Panc1 (cell line): ENCODE results near the gene DEDD. TPM values are rescaled to one million over a fixed set of nuclear protein-coding genes. Genes with fewer than 3 reads are reported as not detected.

Experiments
- ATAC-seq: fragments of 200-7000 bp; cut with Tn5 transposase; 2 replicates; pipeline ENCODE4 v1.9.1; 2020; ENCODE audit warnings: mild to moderate bottlenecking, moderate library complexity
- BruUV-seq: library from RNA; stranded (reverse); fragments of 400-500 nt; replicated peaks from 2 replicates; lab custom pipeline; 2021; lab: Mats Ljungman, UMichigan
- CTCF ChIA-PET: fragments of 300-600 bp; sonication (Branson Sonifier 250); formaldehyde crosslinking; loops from one replicate; lab custom pipeline; 2022; ENCODE audit warnings: antibody characterized with exemption; lab: Charles Lee
- POLR2A ChIA-PET: fragments of 300-600 bp; sonication (Branson Sonifier 250); formaldehyde crosslinking; loops from one replicate; lab custom pipeline; 2022; ENCODE audit warnings: antibody characterized with exemption; lab: Charles Lee
- DNase-seq: peaks from one replicate; pipeline ENCODE4 v3.0.0-alpha.2; 2010; ENCODE audit warnings: low read depth, low spot score
- H3K27ac ChIP-seq: 2 replicates; pipeline ENCODE4 v1.5.1; 2011; ENCODE audit warnings: mild to moderate bottlenecking, low read length, inconsistent platforms
- H3K27me3 ChIP-seq: fragments of 200-500 bp; sonication (Bioruptor generic); 2 replicates; pipeline ENCODE4 v1.6.0; 2014; ENCODE audit warnings: low read length, inconsistent platforms; ENCODE audit not compliant: control insufficient read depth, insufficient read depth
- H3K36me3 ChIP-seq: fragments of 200-500 bp; sonication (Bioruptor generic); 2 replicates; pipeline ENCODE4 v1.5.1; 2014; ENCODE audit warnings: inconsistent platforms, mild to moderate bottlenecking, low read length, moderate library complexity; ENCODE audit not compliant: control insufficient read depth, insufficient read depth
- H3K4me1 ChIP-seq: 2 replicates; pipeline ENCODE4 v1.5.1; 2011; ENCODE audit warnings: inconsistent platforms, mild to moderate bottlenecking, low read length, moderate library complexity; ENCODE audit not compliant: control insufficient read depth, insufficient read depth
- H3K4me3 ChIP-seq, 2 experiments: 2 replicates each; pipeline ENCODE4 v1.5.1; 2011 to 2012; ENCODE audit warnings: low read depth in 2 of 2, low read length in 2 of 2, mild to moderate bottlenecking in 2 of 2, inconsistent platforms in 1 of 2, moderate library complexity in 1 of 2
- H3K9me3 ChIP-seq: fragments of 200-500 bp; sonication (Bioruptor generic); 2 replicates; pipeline ENCODE4 v1.5.1; 2014; ENCODE audit warnings: low read depth, mild to moderate bottlenecking, inconsistent platforms, low read length, moderate library complexity; ENCODE audit not compliant: control insufficient read depth, insufficient read depth
- POLR2AphosphoS5 ChIP-seq: IDR thresholded peaks from 2 replicates; pipeline ENCODE4 v1.6.1; 2012; ENCODE audit warnings: mild to moderate bottlenecking, low read depth, low read length, moderate library complexity
- SIN3A ChIP-seq: IDR thresholded peaks from 2 replicates; pipeline ENCODE4 v1.6.1; 2012; ENCODE audit warnings: low read depth, mild to moderate bottlenecking, low read length, moderate library complexity, borderline replicate concordance; ENCODE audit not compliant: insufficient read depth
- TCF7L2 ChIP-seq: IDR thresholded peaks from 2 replicates; pipeline ENCODE4 v1.6.1; 2011; ENCODE audit warnings: mild to moderate bottlenecking, low read depth, low read length, inconsistent platforms
- in situ Hi-C: cut with HindIII; loops from 2 replicates; pipeline ENCODE4 v1.10.0; 2016; ENCODE audit warnings: low sequenced_read_pairs, low pct_unique_long_range_greater_than_20kb
- intact Hi-C: fragments of 100-400 bp; cut with micrococcal nuclease; formaldehyde crosslinking; loops from one replicate; pipeline ENCODE4 v1.10.0; 2022; ENCODE audit not compliant: unreplicated experiment
- total RNA-seq: library from RNA; stranded (reverse); gene quantifications from one replicate; pipeline ENCODE4 v1.2.1, GENCODE V29; 2021; ENCODE audit not compliant: unreplicated experiment
- TF ChIP-seq, protein P1 (sequence below), 2 experiments: IDR thresholded peaks; 2 replicates each; pipeline ENCODE4 v1.6.1; 2011 to 2012; ENCODE audit warnings: low read depth in 2 of 2, control low read depth in 1 of 2, low read length in 1 of 2, mild to moderate bottlenecking in 1 of 2, moderate library complexity in 1 of 2; ENCODE audit not compliant: insufficient read depth in 1 of 2
- TF ChIP-seq, protein P2 (sequence below): fragments of 450-650 bp; IDR thresholded peaks from 2 replicates; pipeline ENCODE4 v1.5.1; 2017; ENCODE audit warnings: mild to moderate bottlenecking

Gene DEDD
- total RNA-seq, 1 experiment from 2014 or later: 42.5 TPM

DNA sequence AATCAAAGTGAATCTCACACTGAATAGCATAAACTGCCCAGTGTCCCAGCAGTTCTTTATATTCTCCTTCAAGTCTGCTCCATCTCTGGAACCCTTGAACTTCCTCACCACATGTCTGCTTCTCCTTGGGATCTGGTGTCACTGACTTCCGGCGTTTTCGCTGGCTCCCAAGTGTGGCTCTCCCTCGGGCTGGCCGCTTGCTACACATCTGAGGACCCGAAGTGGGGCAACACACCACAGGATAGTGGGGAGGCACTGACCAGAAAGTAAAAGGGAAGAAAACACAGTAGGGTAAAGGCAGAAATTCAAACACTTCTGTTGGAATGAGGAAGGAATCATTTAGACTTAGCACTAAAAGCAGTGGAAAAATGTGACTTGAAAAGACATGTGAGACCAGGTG lies 9.5 kb downstream of the DEDD start:
- H3K4me1 ChIP-seq: peaks cover 18% of the 10 kb centered on the region
- H3K4me3 ChIP-seq: no peak overlapping the region
- DNase-seq (no peak), ATAC-seq (no peak)
- no TSS peak for BruUV-seq
- no peaks in the 10 kb centered on the region for H3K9me3 ChIP-seq
- in situ Hi-C loops (no loop called here), intact Hi-C loops (no loop called here)
- H3K36me3 ChIP-seq: peaks cover 21% of the 10 kb centered on the region
- TF ChIP-seq TCF7L2: no peak
- TF ChIP-seq POLR2AphosphoS5: no peak
- TF ChIP-seq, protein P1, sequence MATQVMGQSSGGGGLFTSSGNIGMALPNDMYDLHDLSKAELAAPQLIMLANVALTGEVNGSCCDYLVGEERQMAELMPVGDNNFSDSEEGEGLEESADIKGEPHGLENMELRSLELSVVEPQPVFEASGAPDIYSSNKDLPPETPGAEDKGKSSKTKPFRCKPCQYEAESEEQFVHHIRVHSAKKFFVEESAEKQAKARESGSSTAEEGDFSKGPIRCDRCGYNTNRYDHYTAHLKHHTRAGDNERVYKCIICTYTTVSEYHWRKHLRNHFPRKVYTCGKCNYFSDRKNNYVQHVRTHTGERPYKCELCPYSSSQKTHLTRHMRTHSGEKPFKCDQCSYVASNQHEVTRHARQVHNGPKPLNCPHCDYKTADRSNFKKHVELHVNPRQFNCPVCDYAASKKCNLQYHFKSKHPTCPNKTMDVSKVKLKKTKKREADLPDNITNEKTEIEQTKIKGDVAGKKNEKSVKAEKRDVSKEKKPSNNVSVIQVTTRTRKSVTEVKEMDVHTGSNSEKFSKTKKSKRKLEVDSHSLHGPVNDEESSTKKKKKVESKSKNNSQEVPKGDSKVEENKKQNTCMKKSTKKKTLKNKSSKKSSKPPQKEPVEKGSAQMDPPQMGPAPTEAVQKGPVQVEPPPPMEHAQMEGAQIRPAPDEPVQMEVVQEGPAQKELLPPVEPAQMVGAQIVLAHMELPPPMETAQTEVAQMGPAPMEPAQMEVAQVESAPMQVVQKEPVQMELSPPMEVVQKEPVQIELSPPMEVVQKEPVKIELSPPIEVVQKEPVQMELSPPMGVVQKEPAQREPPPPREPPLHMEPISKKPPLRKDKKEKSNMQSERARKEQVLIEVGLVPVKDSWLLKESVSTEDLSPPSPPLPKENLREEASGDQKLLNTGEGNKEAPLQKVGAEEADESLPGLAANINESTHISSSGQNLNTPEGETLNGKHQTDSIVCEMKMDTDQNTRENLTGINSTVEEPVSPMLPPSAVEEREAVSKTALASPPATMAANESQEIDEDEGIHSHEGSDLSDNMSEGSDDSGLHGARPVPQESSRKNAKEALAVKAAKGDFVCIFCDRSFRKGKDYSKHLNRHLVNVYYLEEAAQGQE (IDR thresholded peaks at IDR 0.05; ENCODE audit: insufficient read depth in 1 of 2, low read depth in 2 of 2, low read length in 1 of 2): no peak
- TF ChIP-seq, protein P2, sequence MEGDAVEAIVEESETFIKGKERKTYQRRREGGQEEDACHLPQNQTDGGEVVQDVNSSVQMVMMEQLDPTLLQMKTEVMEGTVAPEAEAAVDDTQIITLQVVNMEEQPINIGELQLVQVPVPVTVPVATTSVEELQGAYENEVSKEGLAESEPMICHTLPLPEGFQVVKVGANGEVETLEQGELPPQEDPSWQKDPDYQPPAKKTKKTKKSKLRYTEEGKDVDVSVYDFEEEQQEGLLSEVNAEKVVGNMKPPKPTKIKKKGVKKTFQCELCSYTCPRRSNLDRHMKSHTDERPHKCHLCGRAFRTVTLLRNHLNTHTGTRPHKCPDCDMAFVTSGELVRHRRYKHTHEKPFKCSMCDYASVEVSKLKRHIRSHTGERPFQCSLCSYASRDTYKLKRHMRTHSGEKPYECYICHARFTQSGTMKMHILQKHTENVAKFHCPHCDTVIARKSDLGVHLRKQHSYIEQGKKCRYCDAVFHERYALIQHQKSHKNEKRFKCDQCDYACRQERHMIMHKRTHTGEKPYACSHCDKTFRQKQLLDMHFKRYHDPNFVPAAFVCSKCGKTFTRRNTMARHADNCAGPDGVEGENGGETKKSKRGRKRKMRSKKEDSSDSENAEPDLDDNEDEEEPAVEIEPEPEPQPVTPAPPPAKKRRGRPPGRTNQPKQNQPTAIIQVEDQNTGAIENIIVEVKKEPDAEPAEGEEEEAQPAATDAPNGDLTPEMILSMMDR: no peak
- no peak for TF ChIP-seq SIN3A
- POLR2A ChIA-PET: no interaction called here
- CTCF ChIA-PET: no interaction called here
- H3K27me3 ChIP-seq: no peaks in the 10 kb centered on the region
- H3K27ac ChIP-seq: no peak overlapping the region

DNA sequence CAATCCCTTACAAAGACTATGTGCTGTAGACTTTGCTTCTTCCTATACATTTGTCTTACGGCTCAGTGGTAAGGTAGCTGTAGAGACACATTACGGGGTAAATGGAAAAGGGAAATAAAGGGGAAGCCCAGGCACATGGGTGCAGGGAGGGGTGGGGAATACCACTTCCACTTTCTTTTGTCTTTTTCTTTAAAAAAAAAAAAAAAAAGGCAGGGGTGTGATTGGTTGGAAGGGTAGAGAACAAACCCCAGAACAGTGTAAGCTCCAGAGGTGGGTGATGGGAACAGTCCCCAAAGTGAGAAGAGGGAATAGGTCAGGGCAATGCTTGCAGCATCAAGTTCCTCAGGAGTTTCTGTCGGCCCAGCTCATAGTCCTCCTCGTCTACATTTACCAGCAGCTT lies 10.6 kb downstream of the DEDD start:
- POLR2A ChIA-PET: interaction anchor here (0.5 to 0.6 kb wide), 3 partner anchors 32 to 36 kb away, joined by 3 to 6 read pairs (median 3); partner anchors contain the start of gene UFC1
- in situ Hi-C loops: no loop called here

More for the DNA sequence above, 10.6 kb downstream of the DEDD start:
- ATAC-seq: no peak
- intact Hi-C loops: no loop called here
- Histone ChIP-seq H3K4me1 (peaks cover 18% of the 10 kb centered on the region), H3K27me3 (no peaks in the 10 kb centered on the region), H3K4me3 (no peak overlapping the region), H3K9me3 (no peaks in the 10 kb centered on the region), H3K27ac (no peak overlapping the region), H3K36me3 (peaks cover 19% of the 10 kb centered on the region)
- TF ChIP-seq SIN3A (no peak), POLR2AphosphoS5 (no peak; the same call in 1 of the 2 replicates), TCF7L2 (no peak)
- TF ChIP-seq, protein P2: no peak
- TF ChIP-seq, protein P1 (IDR thresholded peaks at IDR 0.05; ENCODE audit: insufficient read depth in 1 of 2, low read depth in 2 of 2, low read length in 1 of 2): no peak
- CTCF ChIA-PET: interaction anchor here (1.0 kb wide), 1 partner anchor 25 kb away, joined by 6 read pairs; no protein-coding TSS in a partner anchor
- no peak for DNase-seq
- BruUV-seq: no TSS peak
